IPS DF 4.7 (cell line): ENCODE results near the gene PPP1R27.

Experiments
- DNase-seq: peaks from one replicate; pipeline ENCODE4 v3.0.0-alpha.2; 2013; ENCODE audit warnings: low spot score; ENCODE audit errors: extremely low read depth

PPP1R27 gene

DNA sequence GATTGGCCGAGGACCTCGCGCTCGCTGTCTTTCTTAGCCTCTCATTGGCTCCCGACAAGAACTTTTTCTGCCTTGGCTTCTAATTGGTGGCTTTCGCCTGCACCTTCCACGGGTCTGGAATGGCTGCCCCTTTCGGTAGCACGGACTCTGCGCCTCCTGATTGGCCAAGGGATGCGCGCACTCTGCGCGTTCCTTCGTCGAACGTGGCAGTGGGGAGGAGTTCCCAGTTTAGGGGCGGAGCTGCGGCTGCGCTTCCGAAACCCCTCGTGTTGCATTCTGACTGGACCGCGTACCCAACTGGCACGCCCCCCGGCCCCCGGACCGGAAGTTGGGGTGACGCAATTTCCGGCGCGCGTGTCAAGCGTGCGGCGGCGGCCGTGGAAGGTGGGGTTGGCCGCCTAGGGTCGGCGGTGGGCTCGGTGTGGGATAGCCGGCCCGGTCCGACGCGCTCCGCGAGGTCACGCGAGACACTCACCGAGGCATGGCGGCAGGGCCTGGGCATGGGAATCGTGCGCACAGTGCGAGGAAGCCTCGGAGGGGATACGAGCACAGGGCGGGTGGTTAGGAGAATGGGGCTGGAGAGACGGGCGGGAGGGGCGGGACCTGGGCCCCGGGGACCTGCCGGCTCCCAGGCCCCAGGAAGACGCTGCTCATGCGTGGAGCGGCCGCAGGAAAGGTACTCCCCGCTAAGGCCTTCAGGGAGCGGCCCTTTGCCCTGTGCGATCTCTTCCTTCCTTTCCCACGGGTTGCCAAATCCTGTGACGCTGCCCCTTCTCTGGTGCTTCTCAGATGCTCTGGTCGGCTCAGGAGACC, 26.1 kb upstream of the PPP1R27 start:
- peak; percentile 100 for DNase-seq

GRCh38 chr17:81859906-81860755, 25.3 kb upstream of the PPP1R27 start, which contains the start of gene P4HB:
Gene P4HB, minus strand, starts transcription at chr17:81860535. Its CDS starts 64 bp downstream, at chr17:81860471.
- no peak for DNase-seq

DNA sequence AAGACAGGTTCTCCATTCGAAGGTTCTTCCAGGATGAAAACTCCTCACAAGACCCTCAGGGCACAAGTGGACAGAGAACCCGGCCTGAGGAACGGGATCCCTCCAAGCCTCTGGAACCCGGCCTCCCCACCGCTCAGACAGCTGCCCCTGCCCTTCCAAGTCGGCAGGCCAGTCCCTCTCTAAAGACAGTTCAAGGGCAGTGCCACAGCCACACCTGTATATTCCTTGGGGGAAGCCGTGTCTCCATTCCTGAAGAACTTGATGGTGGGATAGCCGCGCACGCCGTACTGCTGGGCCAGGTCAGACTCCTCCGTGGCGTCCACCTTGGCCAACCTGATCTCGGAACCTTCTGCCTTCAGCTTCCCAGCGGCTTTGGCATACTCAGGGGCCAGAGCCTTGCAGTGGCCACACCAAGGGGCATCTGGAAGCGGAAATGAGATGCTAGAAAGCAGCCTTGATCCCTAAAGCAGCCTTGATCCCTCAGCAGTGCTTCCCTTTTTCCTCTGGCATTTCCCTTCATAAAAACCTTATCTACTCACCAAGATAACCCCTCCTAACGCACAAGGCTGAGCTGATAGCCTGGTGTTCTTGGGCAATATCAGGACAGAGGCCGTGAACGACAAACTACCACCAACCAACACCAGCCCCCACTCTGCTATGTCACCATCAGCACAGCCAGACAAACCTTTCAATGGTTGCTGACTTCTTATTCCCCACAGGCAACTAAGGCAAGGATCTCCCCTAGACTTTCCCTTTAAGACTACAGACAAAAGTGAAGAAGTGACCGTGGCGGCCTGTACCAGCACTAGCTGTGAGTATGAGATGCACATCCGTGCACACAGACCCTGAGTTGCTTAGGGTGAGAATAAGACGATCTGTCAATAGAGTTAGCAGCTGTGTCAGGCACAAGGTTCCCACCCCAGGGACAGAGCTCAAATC, 24.4 kb upstream of the PPP1R27 start:
- DNase-seq: no peak

DNA sequence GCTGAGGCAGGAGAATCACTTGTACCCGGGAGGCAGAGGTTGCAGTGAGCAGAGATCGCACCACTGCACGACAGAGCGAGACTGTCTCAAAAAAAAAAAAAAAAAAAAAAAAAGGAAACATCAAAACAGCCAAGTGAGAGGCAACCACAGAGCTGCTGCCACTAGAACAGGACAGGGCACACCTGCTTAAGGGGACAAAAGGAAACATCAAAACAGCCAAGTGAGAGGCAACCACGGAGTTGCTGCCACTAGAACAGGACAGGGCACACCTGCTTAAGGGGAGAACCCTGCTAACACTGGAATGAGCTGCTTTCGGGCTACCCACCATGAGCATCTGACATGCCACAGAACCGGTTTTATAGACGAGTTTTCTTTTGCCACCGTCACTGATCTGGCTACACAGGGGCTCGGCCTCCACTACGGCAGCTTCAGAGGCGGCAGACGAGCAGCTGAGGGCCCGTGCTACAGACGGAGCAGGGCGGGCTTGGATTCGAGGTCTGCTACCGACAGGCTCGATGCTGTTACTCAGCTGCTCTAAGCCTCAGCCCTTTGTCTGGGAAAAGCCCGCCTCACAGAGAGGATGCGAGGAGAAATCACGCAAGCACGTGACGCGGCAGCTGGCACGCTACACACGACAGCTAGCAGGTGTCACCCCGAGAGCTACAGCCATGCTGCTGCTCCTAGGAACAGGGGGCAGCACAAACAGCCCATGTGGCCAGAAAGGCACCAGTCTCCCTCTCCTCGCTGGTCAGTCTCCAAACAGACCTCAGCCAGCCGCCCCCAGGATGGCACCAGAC, 23.5 kb upstream of the PPP1R27 start:
- no peak for DNase-seq

DNA sequence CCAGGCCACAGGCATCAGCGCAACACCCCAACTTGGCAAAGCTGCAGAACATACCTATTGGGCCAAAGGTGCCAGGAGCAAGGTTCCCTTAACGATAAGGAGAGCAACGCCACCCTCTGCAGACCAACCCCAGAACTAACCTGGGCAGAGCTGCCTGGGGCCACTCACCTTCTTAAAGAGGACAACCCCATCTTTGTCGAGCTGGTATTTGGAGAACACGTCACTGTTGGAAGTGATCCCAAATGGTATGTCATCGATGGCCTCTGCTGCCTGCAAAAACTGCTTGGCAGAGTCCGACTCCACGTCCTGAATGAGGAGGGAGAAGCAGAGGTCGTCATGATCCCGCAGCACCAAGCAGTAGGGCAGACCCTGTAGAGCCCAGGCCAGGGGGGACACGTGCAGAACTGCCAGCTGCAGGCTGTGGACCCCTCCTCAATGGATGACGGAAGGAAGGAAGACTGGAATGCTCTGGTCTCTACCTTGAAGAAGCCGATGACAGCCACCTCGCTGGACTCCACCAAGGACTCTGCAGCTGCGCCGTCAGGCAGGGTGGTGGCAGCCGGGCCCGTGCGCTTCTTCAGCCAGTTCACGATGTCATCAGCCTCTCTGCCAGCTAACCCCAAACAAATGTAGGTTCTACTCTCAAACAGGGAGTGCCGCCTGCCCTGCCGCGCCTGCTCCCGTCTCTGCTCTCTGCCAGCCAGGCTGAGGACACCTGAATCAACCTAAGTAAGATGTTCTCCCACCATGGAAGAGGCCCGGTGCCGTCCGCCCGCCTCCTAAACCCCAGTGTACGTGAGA, 20.3 kb upstream of the PPP1R27 start:
- no peak for DNase-seq

DNA sequence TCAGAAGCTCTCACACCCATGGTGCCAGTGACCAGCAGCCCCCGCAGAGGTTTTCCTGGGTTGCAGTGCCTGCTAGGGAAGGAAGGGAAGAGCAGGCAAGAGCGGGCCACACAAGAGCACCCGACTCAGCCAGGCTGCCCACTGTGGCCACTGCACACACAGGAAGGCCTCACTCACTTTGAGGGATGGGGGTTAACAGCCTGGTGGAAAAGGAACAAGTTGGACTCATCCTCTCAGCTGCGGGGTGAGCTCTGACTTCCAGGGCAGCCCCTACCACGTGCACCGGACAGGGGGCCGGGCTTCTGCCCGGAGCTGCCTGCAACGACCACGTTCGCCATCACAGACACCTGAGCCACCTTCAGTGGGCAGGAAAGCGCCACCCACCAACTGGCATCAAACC, 17.4 kb upstream of the PPP1R27 start:
- DNase-seq: no peak

DNA sequence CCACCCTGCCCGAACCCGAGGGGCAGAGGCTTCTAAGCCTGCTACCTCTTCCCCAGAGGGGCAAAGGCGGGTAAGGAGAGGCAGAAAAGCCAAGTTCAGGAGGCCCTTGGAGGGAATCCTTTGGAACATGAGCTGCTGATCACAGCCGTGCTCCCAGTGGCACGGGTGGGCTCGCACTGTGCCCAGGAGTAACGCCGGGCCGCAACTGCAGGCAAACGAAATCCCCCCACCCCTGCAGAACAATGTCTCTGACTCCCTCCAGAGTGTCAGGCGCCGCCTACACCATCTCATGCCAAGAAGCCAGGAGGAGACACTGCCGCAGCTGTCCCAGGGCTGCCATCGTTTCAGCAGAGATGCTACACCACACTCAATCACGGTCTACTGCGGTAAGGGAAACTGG, 16.6 kb upstream of the PPP1R27 start:
- no peak for DNase-seq

DNA sequence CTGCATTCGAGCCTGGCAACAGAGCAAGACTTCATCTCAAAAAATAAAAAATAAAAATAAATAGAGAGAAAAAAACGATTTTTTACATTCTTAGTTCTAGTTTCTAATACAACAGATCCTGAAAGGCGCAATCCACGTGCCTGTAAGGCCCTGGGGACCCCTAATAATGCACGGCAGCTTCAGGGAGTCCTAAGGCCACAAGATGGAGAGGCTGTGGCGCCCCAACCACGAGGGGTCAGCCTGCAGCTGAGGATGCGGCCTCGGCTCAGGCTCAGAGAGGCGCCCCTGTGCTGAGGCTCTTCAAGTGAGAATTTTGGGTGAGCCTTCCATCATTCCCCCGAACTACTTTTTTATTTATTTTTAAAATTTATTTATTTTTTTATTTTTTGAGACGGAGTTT, 14.6 kb upstream of the PPP1R27 start:
- DNase-seq: no peak

- DNase-seq: no peak
These were observed 12.2 kb upstream of the PPP1R27 start for GRCh38 chr17:81846743-81847689.

- DNase-seq: no peak
These were observed 11.3 kb upstream of the PPP1R27 start for GRCh38 chr17:81845881-81846742.

- DNase-seq: no peak
These were observed 10.5 kb upstream of the PPP1R27 start for GRCh38 chr17:81845361-81845760.

- no peak for DNase-seq
These were observed 10.0 kb upstream of the PPP1R27 start for GRCh38 chr17:81844887-81845286.

DNA sequence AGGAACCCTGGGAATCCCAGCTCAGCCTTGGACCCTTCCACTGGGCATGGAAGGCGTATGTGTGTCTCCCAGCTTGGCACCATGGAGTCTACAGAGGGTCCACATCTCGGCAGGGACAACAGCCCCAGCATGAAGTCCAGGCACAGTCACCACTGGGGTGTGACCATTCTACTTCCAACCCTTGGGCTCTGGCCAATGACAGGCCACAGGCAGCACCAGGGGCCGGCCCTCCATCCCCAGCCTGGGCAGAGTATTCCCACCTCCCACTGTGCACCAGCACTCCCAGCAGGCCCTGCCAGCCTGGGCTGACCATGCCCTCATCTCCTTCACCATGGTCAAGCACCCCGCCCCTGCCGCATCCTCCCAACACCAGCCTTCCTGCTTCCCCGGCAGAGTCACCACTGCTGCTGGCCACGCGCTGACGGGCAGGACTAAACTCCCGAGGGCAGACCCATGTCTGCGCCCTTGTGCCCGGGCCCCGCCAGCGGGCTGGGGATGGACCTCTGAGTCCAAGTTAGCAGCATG, 9.5 kb upstream of the PPP1R27 start:
- DNase-seq: no peak

GRCh38 chr17:81843713-81844326, 9.0 kb upstream of the PPP1R27 start:
- no peak for DNase-seq

DNA sequence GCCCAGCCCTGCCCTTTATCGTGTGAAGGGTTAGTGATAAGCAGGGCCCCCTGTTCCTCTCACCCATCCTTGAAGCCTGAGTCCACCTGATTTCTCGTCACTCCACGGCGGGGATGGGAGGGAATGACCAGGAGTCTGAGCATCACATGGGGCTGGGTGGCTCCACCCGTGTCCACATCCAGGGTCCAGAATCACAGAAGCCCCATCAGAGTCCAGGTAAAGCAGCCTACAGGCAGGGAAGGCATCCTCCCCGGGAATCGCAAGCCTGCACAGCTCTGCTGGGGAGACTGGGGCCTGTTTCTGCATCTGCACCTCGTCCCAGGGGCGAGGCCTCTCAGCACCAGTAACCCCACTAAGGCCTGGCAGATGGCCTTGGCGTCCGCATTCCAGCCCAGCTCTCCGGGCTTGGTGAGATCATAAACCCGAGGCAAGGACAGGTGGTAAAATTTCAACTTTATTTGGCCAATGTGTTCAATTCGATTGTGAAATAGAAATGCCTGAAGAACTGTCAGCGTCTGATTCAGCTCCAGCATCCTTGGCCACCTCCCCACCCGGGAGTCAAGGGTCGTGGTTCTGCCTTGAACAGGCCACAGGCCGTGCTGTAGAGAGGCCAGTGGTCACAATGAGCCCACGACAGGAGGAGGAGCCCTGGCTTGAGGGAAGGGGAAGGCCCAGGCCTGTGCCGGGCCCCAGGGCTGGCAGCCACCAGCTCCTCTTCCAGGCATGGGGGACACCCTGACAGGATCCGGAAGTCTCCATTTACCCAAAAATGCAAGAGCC, 8.1 kb upstream of the PPP1R27 start:
- no peak for DNase-seq

DNA sequence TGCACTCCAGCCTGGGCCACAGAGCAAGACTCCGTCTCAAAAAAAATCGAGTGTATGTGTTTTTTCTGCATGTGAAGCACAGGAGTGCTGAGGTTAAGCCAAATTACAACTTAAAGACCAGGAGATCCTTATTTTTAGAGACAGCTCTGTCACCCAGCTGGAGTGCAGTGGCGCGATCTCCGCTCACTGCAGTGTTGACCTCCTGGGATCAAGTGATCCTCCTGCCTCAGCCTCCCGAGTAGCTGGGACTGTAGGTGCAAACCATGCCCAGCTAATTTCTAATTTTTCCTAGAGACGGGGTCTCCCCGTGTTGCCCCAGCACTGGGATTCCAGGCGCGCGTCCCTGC, 7.5 kb upstream of the PPP1R27 start:
- no peak for DNase-seq
